HepG2 (cell line): ENCODE results near the gene CEBPB. TPM values are rescaled to one million over a fixed set of nuclear protein-coding genes. Genes with fewer than 3 reads are reported as not detected.

Experiments used
- AFF4 ChIP-seq: sonication (generic); formaldehyde crosslinking; IDR thresholded peaks from 2 replicates; pipeline ENCODE4 v1.4.0; 2020; ENCODE audit warnings: missing genetic modification reagents
- BATF2 ChIP-seq: sonication (generic); formaldehyde crosslinking; IDR thresholded peaks from 2 replicates; pipeline ENCODE4 v1.8.0; 2022; ENCODE audit warnings: mild to moderate bottlenecking, missing genetic modification reagents, moderate library complexity
- HNF1B ChIP-seq: sonication (generic); formaldehyde crosslinking; IDR thresholded peaks from 2 replicates; pipeline ENCODE4 v1.5.1; 2020; ENCODE audit warnings: mild to moderate bottlenecking, moderate library complexity, missing genetic modification reagents
- NFATC3 ChIP-seq: sonication (generic); formaldehyde crosslinking; IDR thresholded peaks from 2 replicates; pipeline ENCODE4 v1.5.1; 2020; ENCODE audit warnings: mild to moderate bottlenecking, missing genetic modification reagents
- PCBP1 ChIP-seq: fragments of 200-400 bp; formaldehyde crosslinking; IDR thresholded peaks from 2 replicates; pipeline ENCODE4 v1.6.1; 2017; ENCODE audit warnings: mild to moderate bottlenecking, low read depth, low read length, borderline replicate concordance
- SKI ChIP-seq: fragments of 450-650 bp; IDR thresholded peaks from one replicate; pipeline ENCODE4 v1.6.1; 2018; ENCODE audit warnings: mild to moderate bottlenecking; ENCODE audit not compliant: partially characterized antibody
- TCF7L2 ChIP-seq: IDR thresholded peaks from 2 replicates; pipeline ENCODE4 v1.6.1; 2011; ENCODE audit warnings: mild to moderate bottlenecking, low read depth, low read length, moderate library complexity
- TRIM24 ChIP-seq: sonication (generic); formaldehyde crosslinking; IDR thresholded peaks from 2 replicates; pipeline ENCODE4 v1.8.0; 2022; ENCODE audit warnings: mild to moderate bottlenecking, missing genetic modification reagents
- ZNF224 ChIP-seq: sonication (generic); formaldehyde crosslinking; IDR thresholded peaks from 2 replicates; pipeline ENCODE4 v1.5.0; 2020; ENCODE audit warnings: mild to moderate bottlenecking, missing genetic modification reagents
- ZNF331 ChIP-seq: sonication (generic); formaldehyde crosslinking; IDR thresholded peaks from 2 replicates; pipeline ENCODE4 v1.4.0; 2020; ENCODE audit warnings: missing genetic modification reagents
- ZNF605 ChIP-seq: sonication (generic); formaldehyde crosslinking; IDR thresholded peaks from 2 replicates; pipeline ENCODE4 v1.8.0; 2022; ENCODE audit warnings: mild to moderate bottlenecking, missing genetic modification reagents
- ZNF615 ChIP-seq: sonication (generic); formaldehyde crosslinking; IDR thresholded peaks from 2 replicates; pipeline ENCODE4 v1.5.0; 2020; ENCODE audit warnings: mild to moderate bottlenecking, missing genetic modification reagents, borderline replicate concordance
- ZNF672 ChIP-seq: sonication (generic); formaldehyde crosslinking; IDR thresholded peaks from 2 replicates; pipeline ENCODE4 v1.8.1; 2022; ENCODE audit warnings: missing genetic modification reagents
- ZNF766 ChIP-seq: sonication (generic); formaldehyde crosslinking; IDR thresholded peaks from 2 replicates; pipeline ENCODE4 v1.5.0; 2020; ENCODE audit warnings: missing genetic modification reagents, borderline replicate concordance
- ZNF816 ChIP-seq: sonication (generic); formaldehyde crosslinking; IDR thresholded peaks from 2 replicates; pipeline ENCODE4 v1.8.0; 2022; ENCODE audit warnings: missing genetic modification reagents, mild to moderate bottlenecking, borderline replicate concordance
- ZNF878 ChIP-seq: sonication (generic); formaldehyde crosslinking; IDR thresholded peaks from 2 replicates; pipeline ENCODE4 v1.8.1; 2023; ENCODE audit warnings: mild to moderate bottlenecking, missing genetic modification reagents, moderate library complexity
- polyA plus RNA-seq, 8 experiments: library from polyadenylated mRNA; depleted of rRNA in 3 of 8; stranded (reverse) in 7 of 8; unstranded in 1 of 8; fragments of >200 nt; fragmentation: Illumina TruSeq in 4 of 8; extraction: Trizol in 4 of 8; gene quantifications; 2 replicates each; pipeline versions ENCODE4 v1.2.1 to v1.2.3, GENCODE V29; 2011 to 2016; ENCODE audit warnings: low read depth in 4 of 8, missing spikeins in 1 of 8, mixed read lengths in 1 of 8; ENCODE audit not compliant: insufficient read depth in 1 of 8
- total RNA-seq, 5 experiments: library from RNA; depleted of rRNA; stranded (reverse); fragments of >200 nt; fragmentation: Illumina TruSeq; extraction: Trizol; gene quantifications; 2 replicates each; pipeline ENCODE4 v1.2.3, GENCODE V29; 2016; ENCODE audit warnings: low read depth in 1 of 5
- TF ChIP-seq, protein P1 (sequence below): sonication (generic); formaldehyde crosslinking; IDR thresholded peaks from 2 replicates; pipeline ENCODE4 v1.8.1; 2023; ENCODE audit warnings: missing genetic modification reagents, inconsistent platforms, borderline replicate concordance
- TF ChIP-seq, protein P2 (sequence below): IDR thresholded peaks from 2 replicates; pipeline ENCODE4 v1.6.1; 2018; ENCODE audit warnings: missing genetic modification reagents, mild to moderate bottlenecking, missing compliant biosample characterization

The CEBPB gene
- total and polyA plus RNA-seq, 2 of the 13 experiments (the other 11 are each of a cell fraction or from before 2014, with no cell fraction given), result 18.5 to 28.2 TPM

- TF ChIP-seq, protein P1, sequence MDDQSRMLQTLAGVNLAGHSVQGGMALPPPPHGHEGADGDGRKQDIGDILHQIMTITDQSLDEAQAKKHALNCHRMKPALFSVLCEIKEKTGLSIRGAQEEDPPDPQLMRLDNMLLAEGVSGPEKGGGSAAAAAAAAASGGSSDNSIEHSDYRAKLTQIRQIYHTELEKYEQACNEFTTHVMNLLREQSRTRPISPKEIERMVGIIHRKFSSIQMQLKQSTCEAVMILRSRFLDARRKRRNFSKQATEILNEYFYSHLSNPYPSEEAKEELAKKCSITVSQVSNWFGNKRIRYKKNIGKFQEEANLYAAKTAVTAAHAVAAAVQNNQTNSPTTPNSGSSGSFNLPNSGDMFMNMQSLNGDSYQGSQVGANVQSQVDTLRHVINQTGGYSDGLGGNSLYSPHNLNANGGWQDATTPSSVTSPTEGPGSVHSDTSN, result peak; percentile 75; the same call in 1 of the 2 replicates
- TF ChIP-seq TRIM24 (no peak), TCF7L2 (no peak), ZNF331 (CRISPR knock-in tag) (peak; percentile 57), ZNF878 (peak; percentile 60; the same call in 1 of the 2 replicates), ZNF766 (CRISPR knock-in tag) (peak; percentile 88; the same call in 1 of the 2 replicates), ZNF672 (CRISPR knock-in tag) (0 out of 2 replicates have a peak, but pooled peaks have one; percentile 65), ZNF816 (CRISPR knock-in tag) (no peak; the same call in 1 of the 2 replicates), ZNF615 (no peak), BATF2 (CRISPR knock-in tag) (no peak), ZNF605 (CRISPR knock-in tag) (peak; percentile 94), PCBP1 (peak; percentile 88; the same call in 1 of the 2 replicates), SKI (no peak), AFF4 (no peak; the same call in 1 of the 2 replicates), ZNF224 (peak; percentile 98), HNF1B (CRISPR knock-in tag) (peak; percentile 85; the same call in 1 of the 2 replicates), NFATC3 (CRISPR knock-in tag) (peak; percentile 96)
- TF ChIP-seq, protein P2, sequence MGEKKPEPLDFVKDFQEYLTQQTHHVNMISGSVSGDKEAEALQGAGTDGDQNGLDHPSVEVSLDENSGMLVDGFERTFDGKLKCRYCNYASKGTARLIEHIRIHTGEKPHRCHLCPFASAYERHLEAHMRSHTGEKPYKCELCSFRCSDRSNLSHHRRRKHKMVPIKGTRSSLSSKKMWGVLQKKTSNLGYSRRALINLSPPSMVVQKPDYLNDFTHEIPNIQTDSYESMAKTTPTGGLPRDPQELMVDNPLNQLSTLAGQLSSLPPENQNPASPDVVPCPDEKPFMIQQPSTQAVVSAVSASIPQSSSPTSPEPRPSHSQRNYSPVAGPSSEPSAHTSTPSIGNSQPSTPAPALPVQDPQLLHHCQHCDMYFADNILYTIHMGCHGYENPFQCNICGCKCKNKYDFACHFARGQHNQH, result peak; percentile 90
These were observed 18.1 kb upstream of the CEBPB start (continued) for GRCh38 chr20:50172347-50173013.
